ENCODE data around the gene VWF. TPM values are rescaled to one million over a fixed set of nuclear protein-coding genes. Genes with fewer than 3 reads are reported as not detected.
A peak's percentile ranks its signal among the peaks of the same experiment; 100 is the strongest.

VWF gene
- total RNA-seq, 2 donors from 2014 or later, result 164 to 251 TPM

- DNase-seq (ENCODE audit: low spot score) (no peak), ATAC-seq (ENCODE audit: insufficient number of reproducible peaks, low FRiP score, low read depth) (no peak)
- Histone ChIP-seq H3K9me3 (no peaks in the 10 kb centered on the region), H3K36me3 (no peaks in the 10 kb centered on the region), H3K4me1 (ENCODE audit: control insufficient read depth in 1 of 2, low read depth in 2 of 2) (peaks cover 12 to 51% of the 10 kb centered on the region in 2 donors), H3K4me3 (no peak overlapping the region), H3K27ac (no peak overlapping the region), H3K27me3 (replicated peaks; ENCODE audit: insufficient read depth) (no peaks in the 10 kb centered on the region)
- TF ChIP-seq CTCF (IDR thresholded peaks at IDR 0.05), result no peak
Observed at GRCh38 chr12:6052206-6052939, 72.1 kb downstream of the VWF start.

GRCh38 chr12:6049992-6050391 lies 74.5 kb downstream of the VWF start:
- peak overlapping the region in 1 of 2 donors; percentile 53 for H3K27ac ChIP-seq
- no peak for ATAC-seq (ENCODE audit: insufficient number of reproducible peaks, low FRiP score, low read depth)
- DNase-seq (ENCODE audit: low spot score), result no peak
- no peaks in the 10 kb centered on the region for H3K27me3 ChIP-seq (replicated peaks; ENCODE audit: insufficient read depth)
- H3K4me3 ChIP-seq, result no peak overlapping the region
- no peaks in the 10 kb centered on the region for H3K9me3 ChIP-seq
- TF ChIP-seq CTCF (IDR thresholded peaks at IDR 0.05), result no peak
- no peaks in the 10 kb centered on the region for H3K36me3 ChIP-seq
- H3K4me1 ChIP-seq (ENCODE audit: control insufficient read depth in 1 of 2, low read depth in 2 of 2), result peaks cover 12 to 41% of the 10 kb centered on the region in 2 donors

GRCh38 chr12:6049587-6049986 lies 74.9 kb downstream of the VWF start:
- H3K4me1 ChIP-seq (ENCODE audit: control insufficient read depth in 1 of 2, low read depth in 2 of 2), result peaks cover 12 to 40% of the 10 kb centered on the region in 2 donors
- DNase-seq (ENCODE audit: low spot score), result no peak
- peak; percentile 81 for ATAC-seq (ENCODE audit: insufficient number of reproducible peaks, low FRiP score, low read depth)
- no peaks in the 10 kb centered on the region for H3K9me3 ChIP-seq
- H3K4me3 ChIP-seq, result no peak overlapping the region
- peak overlapping the region; percentile 35 to 53 for H3K27ac ChIP-seq
- TF ChIP-seq CTCF (IDR thresholded peaks at IDR 0.05), result no peak
- no peaks in the 10 kb centered on the region for H3K27me3 ChIP-seq (replicated peaks; ENCODE audit: insufficient read depth)
- H3K36me3 ChIP-seq, result no peaks in the 10 kb centered on the region

- Histone ChIP-seq H3K27ac (no peak overlapping the region), H3K4me3 (no peak overlapping the region), H3K36me3 (no peaks in the 10 kb centered on the region), H3K9me3 (no peaks in the 10 kb centered on the region), H3K27me3 (replicated peaks; ENCODE audit: insufficient read depth) (no peaks in the 10 kb centered on the region), H3K4me1 (ENCODE audit: control insufficient read depth in 1 of 2, low read depth in 2 of 2) (peaks cover 9 to 28% of the 10 kb centered on the region in 2 donors)
- no peak for TF ChIP-seq CTCF (IDR thresholded peaks at IDR 0.05)
- DNase-seq (ENCODE audit: low spot score) (no peak), ATAC-seq (ENCODE audit: insufficient number of reproducible peaks, low FRiP score, low read depth) (no peak)
Observed at GRCh38 chr12:6047249-6048237, 76.9 kb downstream of the VWF start.
